Measurements from ENCODE around the gene CTNNA3.

Gene CTNNA3

GRCh38 chr10:66671562-66671961 lies 1024.4 kb downstream of the CTNNA3 start:
- no peak overlapping the region for H3K4me3 Mint-ChIP-seq
- no peaks in the 10 kb centered on the region for H3K36me3 Mint-ChIP-seq
- no peak for DNase-seq
- ATAC-seq (replicated peaks), result no peak
- no peaks in the 10 kb centered on the region for H3K4me1 Mint-ChIP-seq
- H3K27me3 Mint-ChIP-seq, result no peaks in the 10 kb centered on the region
- no peak overlapping the region for H3K27ac Mint-ChIP-seq
- no peaks in the 10 kb centered on the region for H3K9me3 Mint-ChIP-seq

GRCh38 chr10:66671064-66671463 lies 1024.9 kb downstream of the CTNNA3 start:
- no peak overlapping the region for H3K27ac Mint-ChIP-seq
- H3K27me3 Mint-ChIP-seq, result no peaks in the 10 kb centered on the region
- no peak for DNase-seq
- no peaks in the 10 kb centered on the region for H3K36me3 Mint-ChIP-seq
- H3K4me1 Mint-ChIP-seq, result no peaks in the 10 kb centered on the region
- no peaks in the 10 kb centered on the region for H3K9me3 Mint-ChIP-seq
- no peak for ATAC-seq (replicated peaks)
- H3K4me3 Mint-ChIP-seq, result no peak overlapping the region

GRCh38 chr10:66656499-66656898 lies 1039.5 kb downstream of the CTNNA3 start:
- no peak overlapping the region for H3K4me3 Mint-ChIP-seq
- no peaks in the 10 kb centered on the region for H3K27me3 Mint-ChIP-seq
- no peak overlapping the region for H3K27ac Mint-ChIP-seq
- no peaks in the 10 kb centered on the region for H3K4me1 Mint-ChIP-seq
- peaks cover 0 to 3% of the 10 kb centered on the region in 2 donors for H3K9me3 Mint-ChIP-seq
- ATAC-seq (replicated peaks) (no peak), DNase-seq (no peak)
- H3K36me3 Mint-ChIP-seq, result no peaks in the 10 kb centered on the region

- no peak for DNase-seq
- Mint-ChIP-seq H3K9me3 (peaks cover 0 to 5% of the 10 kb centered on the region in 2 donors), H3K4me3 (no peak overlapping the region), H3K27me3 (no peaks in the 10 kb centered on the region), H3K4me1 (no peaks in the 10 kb centered on the region), H3K27ac (no peak overlapping the region), H3K36me3 (no peaks in the 10 kb centered on the region)
- no peak for ATAC-seq (replicated peaks)
These were observed 1041.1 kb downstream of the CTNNA3 start for GRCh38 chr10:66654861-66655260.

GRCh38 chr10:66651308-66652082 lies 1044.5 kb downstream of the CTNNA3 start:
- Mint-ChIP-seq H3K36me3 (no peaks in the 10 kb centered on the region), H3K27ac (no peak overlapping the region), H3K27me3 (no peaks in the 10 kb centered on the region), H3K4me1 (no peaks in the 10 kb centered on the region), H3K9me3 (peaks cover 0 to 9% of the 10 kb centered on the region in 2 donors), H3K4me3 (no peak overlapping the region)
- DNase-seq (no peak), ATAC-seq (replicated peaks) (no peak)

- Mint-ChIP-seq H3K36me3 (no peaks in the 10 kb centered on the region), H3K27me3 (no peaks in the 10 kb centered on the region), H3K9me3 (peaks cover 0 to 9% of the 10 kb centered on the region in 2 donors), H3K4me1 (no peaks in the 10 kb centered on the region), H3K4me3 (no peak overlapping the region), H3K27ac (no peak overlapping the region)
- DNase-seq (no peak), ATAC-seq (replicated peaks) (no peak)
These were observed 1046.4 kb downstream of the CTNNA3 start for GRCh38 chr10:66649626-66650025.

- no peaks in the 10 kb centered on the region for H3K27me3 Mint-ChIP-seq
- H3K9me3 Mint-ChIP-seq, result no peaks in the 10 kb centered on the region
- no peak overlapping the region for H3K4me3 Mint-ChIP-seq
- no peaks in the 10 kb centered on the region for H3K4me1 Mint-ChIP-seq
- no peak for DNase-seq
- H3K27ac Mint-ChIP-seq, result no peak overlapping the region
- ATAC-seq (replicated peaks), result no peak
- no peaks in the 10 kb centered on the region for H3K36me3 Mint-ChIP-seq
These were observed 1053.8 kb downstream of the CTNNA3 start for GRCh38 chr10:66642217-66642616.

- DNase-seq, result no peak
- Mint-ChIP-seq H3K27ac (no peak overlapping the region), H3K4me1 (no peaks in the 10 kb centered on the region), H3K9me3 (no peaks in the 10 kb centered on the region), H3K36me3 (no peaks in the 10 kb centered on the region), H3K4me3 (no peak overlapping the region), H3K27me3 (no peaks in the 10 kb centered on the region)
- no peak for ATAC-seq (replicated peaks)
These were observed 1056.6 kb downstream of the CTNNA3 start for GRCh38 chr10:66639371-66639770.

- no peaks in the 10 kb centered on the region for H3K27me3 Mint-ChIP-seq
- H3K4me1 Mint-ChIP-seq, result no peaks in the 10 kb centered on the region
- H3K9me3 Mint-ChIP-seq, result no peaks in the 10 kb centered on the region
- ATAC-seq (replicated peaks) (no peak), DNase-seq (no peak)
- H3K27ac Mint-ChIP-seq, result no peak overlapping the region
- no peaks in the 10 kb centered on the region for H3K36me3 Mint-ChIP-seq
- H3K4me3 Mint-ChIP-seq, result no peak overlapping the region
These were observed 1058.5 kb downstream of the CTNNA3 start for GRCh38 chr10:66637273-66638036.

GRCh38 chr10:66629996-66630395 lies 1066.0 kb downstream of the CTNNA3 start:
- H3K4me1 Mint-ChIP-seq, result no peaks in the 10 kb centered on the region
- no peak overlapping the region for H3K4me3 Mint-ChIP-seq
- peaks cover 0 to 4% of the 10 kb centered on the region in 2 donors for H3K9me3 Mint-ChIP-seq
- no peak overlapping the region for H3K27ac Mint-ChIP-seq
- no peaks in the 10 kb centered on the region for H3K36me3 Mint-ChIP-seq
- ATAC-seq (replicated peaks), result no peak
- DNase-seq, result no peak
- H3K27me3 Mint-ChIP-seq, result no peaks in the 10 kb centered on the region

- ATAC-seq (replicated peaks), result peak; percentile 53 to 58
- Mint-ChIP-seq H3K9me3 (peaks cover 0 to 4% of the 10 kb centered on the region in 2 donors), H3K4me1 (no peaks in the 10 kb centered on the region), H3K36me3 (no peaks in the 10 kb centered on the region), H3K27ac (no peak overlapping the region), H3K27me3 (no peaks in the 10 kb centered on the region), H3K4me3 (no peak overlapping the region)
- no peak for DNase-seq
These were observed 1068.8 kb downstream of the CTNNA3 start for GRCh38 chr10:66627156-66627555.

GRCh38 chr10:66625709-66626590 lies 1070.0 kb downstream of the CTNNA3 start:
- Mint-ChIP-seq H3K36me3 (no peaks in the 10 kb centered on the region), H3K27ac (no peak overlapping the region), H3K27me3 (no peaks in the 10 kb centered on the region), H3K4me1 (no peaks in the 10 kb centered on the region), H3K4me3 (no peak overlapping the region), H3K9me3 (peaks cover 0 to 4% of the 10 kb centered on the region in 2 donors)
- ATAC-seq (replicated peaks) (no peak), DNase-seq (no peak)

GRCh38 chr10:66622050-66622449 lies 1073.9 kb downstream of the CTNNA3 start:
- no peaks in the 10 kb centered on the region for H3K27me3 Mint-ChIP-seq
- H3K9me3 Mint-ChIP-seq, result no peaks in the 10 kb centered on the region
- ATAC-seq (replicated peaks), result no peak
- no peak for DNase-seq
- H3K36me3 Mint-ChIP-seq, result no peaks in the 10 kb centered on the region
- H3K27ac Mint-ChIP-seq, result no peak overlapping the region
- H3K4me1 Mint-ChIP-seq, result no peaks in the 10 kb centered on the region
- no peak overlapping the region for H3K4me3 Mint-ChIP-seq

- ATAC-seq (replicated peaks), result no peak
- H3K27me3 Mint-ChIP-seq, result no peaks in the 10 kb centered on the region
- peaks cover 14% of the 10 kb centered on the region in 2 donors for H3K9me3 Mint-ChIP-seq
- no peaks in the 10 kb centered on the region for H3K4me1 Mint-ChIP-seq
- no peak overlapping the region for H3K27ac Mint-ChIP-seq
- no peak overlapping the region for H3K4me3 Mint-ChIP-seq
- no peak for DNase-seq
- H3K36me3 Mint-ChIP-seq, result no peaks in the 10 kb centered on the region
These were observed 1091.8 kb downstream of the CTNNA3 start for GRCh38 chr10:66604195-66604594.

Measured in stimulated activated naive B cell treated with anti-CD40 and anti-IgM and Interleukin-4, amounts not matched to agents 10 μg/mL and 1 μg/mL and 100 μg/mL, for 72 hours (primary cell).